NCI-H82 treated with DMSO at 0.1 percent for 48 hours (cell line): ENCODE results near the gene ZPLD1.

ENCODE experiments used
- DNase-seq: peaks from one replicate; lab custom pipeline; 2025; ENCODE audit not compliant: unreplicated experiment; lab: John Stamatoyannopoulos, UW

The ZPLD1 gene

GRCh38 chr3:102434715-102435114, at the start of gene ZPLD1:
ZPLD1 (plus strand) TSS chr3:102435015; CDS start chr3:102438488, 3,473 bp downstream.
- DNase-seq, result no peak

- no peak for DNase-seq
Observed at GRCh38 chr3:102390171-102390864, 44.5 kb upstream of the ZPLD1 start.

GRCh38 chr3:102390916-102391315, 43.9 kb upstream of the ZPLD1 start:
- no peak for DNase-seq

- no peak for DNase-seq
Observed at GRCh38 chr3:102391491-102391890, 43.3 kb upstream of the ZPLD1 start.

- no peak for DNase-seq
Observed at GRCh38 chr3:102394517-102394916, 40.3 kb upstream of the ZPLD1 start.

GRCh38 chr3:102398176-102398575, 36.6 kb upstream of the ZPLD1 start:
- DNase-seq, result no peak

- DNase-seq, result no peak
Observed at GRCh38 chr3:102398666-102399065, 36.1 kb upstream of the ZPLD1 start.

GRCh38 chr3:102400142-102400541, 34.7 kb upstream of the ZPLD1 start:
- DNase-seq, result no peak

GRCh38 chr3:102400766-102401165, 34.0 kb upstream of the ZPLD1 start:
- no peak for DNase-seq

- DNase-seq, result no peak
Observed at GRCh38 chr3:102410616-102411015, 24.2 kb upstream of the ZPLD1 start.

GRCh38 chr3:102415553-102415952, 19.3 kb upstream of the ZPLD1 start:
- no peak for DNase-seq

GRCh38 chr3:102419786-102420185, 15.0 kb upstream of the ZPLD1 start:
- no peak for DNase-seq

- no peak for DNase-seq
Observed at GRCh38 chr3:102441832-102442231, 7.0 kb downstream of the ZPLD1 start.

GRCh38 chr3:102443021-102443420, 8.2 kb downstream of the ZPLD1 start:
- DNase-seq, result no peak

- peak; percentile 78 for DNase-seq
Observed at GRCh38 chr3:102444101-102444500, 9.3 kb downstream of the ZPLD1 start.

- no peak for DNase-seq
Observed at GRCh38 chr3:102447272-102447671, 12.5 kb downstream of the ZPLD1 start.

GRCh38 chr3:102449341-102449740, 14.5 kb downstream of the ZPLD1 start:
- DNase-seq, result no peak

GRCh38 chr3:102449930-102450329, 15.1 kb downstream of the ZPLD1 start:
- DNase-seq, result no peak

- no peak for DNase-seq
Observed at GRCh38 chr3:102450976-102451375, 16.2 kb downstream of the ZPLD1 start.

- DNase-seq, result no peak
Observed at GRCh38 chr3:102451543-102451942, 16.7 kb downstream of the ZPLD1 start.

GRCh38 chr3:102454181-102454580, 19.4 kb downstream of the ZPLD1 start:
- DNase-seq, result no peak

GRCh38 chr3:102457644-102458043, 22.8 kb downstream of the ZPLD1 start:
- DNase-seq, result no peak

GRCh38 chr3:102460579-102460978, 25.8 kb downstream of the ZPLD1 start:
- no peak for DNase-seq
